Left ventricle myocardium inferior (tissue), 1 donor: ENCODE data around the gene CNTNAP2. TPM values are rescaled to one million over a fixed set of nuclear protein-coding genes. Genes with fewer than 3 reads are reported as not detected.

Experiments used
- DNase-seq: peaks from one replicate; pipeline ENCODE4 v3.0.0-alpha.2; 2020
- H3K27ac ChIP-seq: fragments of 200-600 bp; replicated peaks from 2 replicates; pipeline ENCODE4 v1.8.0; 2021
- H3K27me3 ChIP-seq: fragments of 200-600 bp; 2 replicates; pipeline ENCODE4 v1.8.0; 2021; ENCODE audit warnings: low read depth
- H3K36me3 ChIP-seq: fragments of 200-600 bp; 2 replicates; pipeline ENCODE4 v1.8.0; 2021
- H3K4me1 ChIP-seq: fragments of 200-600 bp; 2 replicates; pipeline ENCODE4 v1.8.0; 2021
- H3K4me3 ChIP-seq: fragments of 200-600 bp; 2 replicates; pipeline ENCODE4 v1.8.0; 2021; ENCODE audit warnings: mild to moderate bottlenecking, moderate library complexity
- H3K9me3 ChIP-seq: fragments of 200-600 bp; replicated peaks from 2 replicates; pipeline ENCODE4 v1.8.0; 2021
- CTCF ChIP-seq: fragments of 200-600 bp; IDR thresholded peaks from 2 replicates; pipeline ENCODE4 v1.8.0; 2021; ENCODE audit warnings: antibody characterized with exemption, mild to moderate bottlenecking, borderline replicate concordance
- intact Hi-C: fragments of 100-400 bp; cut with micrococcal nuclease; formaldehyde crosslinking; loops from one replicate; pipeline ENCODE4 v1.11.0; 2022
- total RNA-seq: library from RNA; stranded (reverse); fragmentation: NEBNext Ultra II Directional; extraction: Animal tissue kit (Norgen Biotek cat#: 25700); gene quantifications from one replicate; pipeline ENCODE4 v1.2.1, GENCODE V29; 2021
- donor health status: DM: no; HTN: yes; CAD: no; lungs with severe emphysema.

Gene CNTNAP2
- total RNA-seq, 1 donor from 2014 or later, result 0.99 TPM

- intact Hi-C loops, result no loop called here
- no peak for DNase-seq
Observed at GRCh38 chr7:146656988-146657387, 540.4 kb downstream of the CNTNAP2 start.

DNA sequence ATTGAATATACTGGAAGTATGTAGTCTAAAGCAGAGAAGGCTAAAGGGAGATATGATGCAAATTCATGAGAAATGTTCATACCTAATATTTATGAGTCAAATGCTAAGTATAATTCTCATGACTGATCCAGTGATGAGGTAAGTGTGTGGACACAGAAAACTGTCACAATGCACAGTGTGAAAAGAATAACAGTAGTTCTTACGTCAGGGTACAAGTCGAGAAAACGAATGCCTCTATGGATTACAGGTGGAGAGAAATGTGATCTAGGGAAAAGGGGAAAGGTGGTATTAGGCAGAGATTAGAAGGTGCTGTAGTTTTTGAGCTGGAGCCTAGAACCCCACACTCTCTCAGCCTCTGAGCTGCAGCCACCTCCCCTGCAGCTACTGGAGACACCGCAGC is 542.0 kb downstream of the CNTNAP2 start:
- H3K27me3 ChIP-seq, result no peaks in the 10 kb centered on the region
- no peak overlapping the region for H3K27ac ChIP-seq
- peaks cover 9% of the 10 kb centered on the region for H3K9me3 ChIP-seq
- H3K4me3 ChIP-seq, result no peak overlapping the region
- no peak for DNase-seq
- H3K4me1 ChIP-seq, result no peaks in the 10 kb centered on the region
- no peak for TF ChIP-seq CTCF
- intact Hi-C loops, result no loop called here
- H3K36me3 ChIP-seq, result no peaks in the 10 kb centered on the region

More at GRCh38 chr7:146656988-146657387, 540.4 kb downstream of the CNTNAP2 start:
- Histone ChIP-seq H3K4me1 (no peaks in the 10 kb centered on the region), H3K36me3 (no peaks in the 10 kb centered on the region), H3K9me3 (no peaks in the 10 kb centered on the region), H3K4me3 (no peak overlapping the region), H3K27ac (no peak overlapping the region), H3K27me3 (no peaks in the 10 kb centered on the region)
- no peak for TF ChIP-seq CTCF

DNA sequence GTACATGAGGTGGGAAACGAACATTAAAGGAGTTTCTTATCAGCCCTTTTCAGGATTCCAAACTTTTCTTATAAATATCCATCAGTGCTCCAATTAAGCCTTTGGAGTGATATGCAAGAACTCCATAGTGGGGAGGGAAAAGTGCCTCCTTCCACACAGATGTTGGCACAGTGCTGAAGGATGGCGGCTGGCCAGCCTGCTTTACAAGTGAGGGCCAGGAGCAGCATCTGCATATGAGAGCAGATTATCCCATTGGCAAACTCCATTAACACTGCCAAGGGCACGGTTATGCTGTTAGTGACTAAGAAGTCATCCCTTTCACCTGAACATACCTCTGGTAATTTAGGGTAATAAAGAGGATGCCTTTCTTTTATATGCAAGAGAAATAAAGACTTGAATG is 543.1 kb downstream of the CNTNAP2 start:
- no peak for DNase-seq
- Histone ChIP-seq H3K9me3 (peaks cover 9% of the 10 kb centered on the region), H3K36me3 (no peaks in the 10 kb centered on the region), H3K27me3 (no peaks in the 10 kb centered on the region), H3K4me1 (no peaks in the 10 kb centered on the region), H3K4me3 (no peak overlapping the region), H3K27ac (no peak overlapping the region)
- no peak for TF ChIP-seq CTCF
- intact Hi-C loops, result no loop called here

GRCh38 chr7:146660839-146661238 is 544.2 kb downstream of the CNTNAP2 start:
- Histone ChIP-seq H3K27me3 (no peaks in the 10 kb centered on the region), H3K36me3 (no peaks in the 10 kb centered on the region), H3K27ac (no peak overlapping the region), H3K4me1 (no peaks in the 10 kb centered on the region), H3K4me3 (no peak overlapping the region), H3K9me3 (peaks cover 9% of the 10 kb centered on the region)
- DNase-seq, result no peak
- TF ChIP-seq CTCF, result no peak
- intact Hi-C loops, result no loop called here

DNA sequence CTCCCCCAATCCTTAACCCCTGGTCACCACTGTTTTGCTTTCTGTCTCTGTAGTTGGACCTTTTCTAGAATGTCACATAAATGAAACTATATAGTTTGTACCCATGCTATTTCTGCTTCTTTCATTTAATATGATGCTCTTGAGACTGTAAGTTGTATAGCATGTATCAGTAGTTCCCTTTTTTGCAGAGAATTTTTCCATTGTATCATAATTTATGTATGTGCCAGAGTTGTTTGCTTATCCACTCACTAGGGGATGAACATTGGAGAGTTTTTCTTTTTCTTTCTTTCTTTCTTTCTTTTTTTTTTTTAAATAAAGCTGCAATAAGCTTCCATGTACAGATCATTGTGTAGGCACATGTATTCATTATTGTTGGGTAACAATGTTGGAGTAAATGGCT is 544.8 kb downstream of the CNTNAP2 start:
- H3K9me3 ChIP-seq, result peaks cover 15% of the 10 kb centered on the region
- H3K4me3 ChIP-seq, result no peak overlapping the region
- H3K36me3 ChIP-seq, result no peaks in the 10 kb centered on the region
- TF ChIP-seq CTCF, result no peak
- no peaks in the 10 kb centered on the region for H3K4me1 ChIP-seq
- no peak for DNase-seq
- intact Hi-C loops, result no loop called here
- H3K27ac ChIP-seq, result no peak overlapping the region
- no peaks in the 10 kb centered on the region for H3K27me3 ChIP-seq

DNA sequence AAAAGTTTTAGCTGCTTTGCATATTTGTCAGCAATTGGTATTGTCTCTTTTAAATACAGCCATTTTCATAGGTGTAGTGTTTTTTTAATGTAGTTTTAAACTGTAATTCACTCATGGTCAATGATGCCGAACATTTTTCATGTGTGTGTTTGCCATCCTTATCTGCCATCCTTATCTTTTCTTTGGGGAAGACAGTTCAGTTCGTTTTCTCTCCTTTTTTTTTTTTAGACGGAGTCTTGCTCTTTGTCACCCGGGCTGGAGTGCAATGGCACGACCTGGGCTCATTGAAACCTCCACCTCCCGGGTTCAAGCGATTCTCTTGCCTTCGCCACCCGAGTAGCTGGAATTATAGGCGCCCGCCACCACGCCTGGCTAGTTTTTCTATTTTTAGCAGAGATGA is 545.3 kb downstream of the CNTNAP2 start:
- no peak for TF ChIP-seq CTCF

More for the DNA sequence above, 545.3 kb downstream of the CNTNAP2 start:
- H3K27me3 ChIP-seq, result no peaks in the 10 kb centered on the region
- H3K4me1 ChIP-seq, result no peaks in the 10 kb centered on the region
- intact Hi-C loops, result no loop called here
- H3K4me3 ChIP-seq, result no peak overlapping the region
- no peak overlapping the region for H3K27ac ChIP-seq
- DNase-seq, result no peak
- H3K9me3 ChIP-seq, result peaks cover 20% of the 10 kb centered on the region
- no peaks in the 10 kb centered on the region for H3K36me3 ChIP-seq
